Osteoblast (primary cell): Measurements from ENCODE around the gene BDKRB2. TPM values are rescaled to one million over a fixed set of nuclear protein-coding genes. Genes with fewer than 3 reads are reported as not detected.

ENCODE experiments used
- DNase-seq: peaks from one replicate; pipeline ENCODE4 v3.0.0; 2011; ENCODE audit warnings: low spot score, mixed read lengths; ENCODE audit not compliant: insufficient read length; ENCODE audit errors: missing footprints
- H2AFZ ChIP-seq: 2 replicates; pipeline ENCODE4 v1.6.0; 2011; ENCODE audit warnings: mild to moderate bottlenecking, low read length
- H3K27ac ChIP-seq: 2 replicates; pipeline ENCODE4 v1.5.1; 2011; ENCODE audit warnings: mild to moderate bottlenecking, low read depth, low read length, moderate library complexity
- H3K27me3 ChIP-seq: 2 replicates; pipeline ENCODE4 v1.6.0; 2012; ENCODE audit warnings: mild to moderate bottlenecking, control low read depth, inconsistent platforms, low read length, moderate library complexity; ENCODE audit not compliant: insufficient read depth
- H3K36me3 ChIP-seq: 2 replicates; pipeline ENCODE4 v1.5.1; 2011; ENCODE audit warnings: mild to moderate bottlenecking, low read length, control low read depth, moderate library complexity; ENCODE audit not compliant: insufficient read depth
- H3K4me1 ChIP-seq: 2 replicates; pipeline ENCODE4 v1.5.1; 2011; ENCODE audit warnings: mild to moderate bottlenecking, low read length, control low read depth, moderate library complexity; ENCODE audit not compliant: insufficient read depth
- H3K4me2 ChIP-seq: 2 replicates; pipeline ENCODE4 v1.6.0; 2011; ENCODE audit warnings: mild to moderate bottlenecking, low read length; ENCODE audit not compliant: insufficient read depth
- H3K4me3 ChIP-seq: fragments of 200-600 bp; sonication (generic); 3 replicates; pipeline ENCODE4 v1.5.1; 2012; ENCODE audit warnings: mild to moderate bottlenecking, low read length, inconsistent platforms; ENCODE audit not compliant: insufficient read depth
- H3K79me2 ChIP-seq: 2 replicates; pipeline ENCODE4 v1.6.0; 2012; ENCODE audit warnings: mild to moderate bottlenecking, low read length, control low read depth, inconsistent platforms; ENCODE audit not compliant: insufficient read depth
- H3K9me3 ChIP-seq: 2 replicates; pipeline ENCODE4 v1.5.1; 2011; ENCODE audit warnings: low read depth, low read length, control low read depth
- H4K20me1 ChIP-seq: 2 replicates; pipeline ENCODE4 v1.6.0; 2012; ENCODE audit warnings: mild to moderate bottlenecking, low read length, control low read depth; ENCODE audit not compliant: insufficient read depth
- total RNA-seq: library from RNA; depleted of rRNA; stranded (reverse); fragments of >200 nt; gene quantifications from 2 replicates; pipeline ENCODE4 v1.2.3, GENCODE V29; 2012
- TF ChIP-seq, protein P1 (sequence below): IDR thresholded peaks from 2 replicates; pipeline ENCODE4 v1.5.1; 2011; ENCODE audit warnings: mild to moderate bottlenecking, low read depth, low read length, moderate library complexity; ENCODE audit errors: extremely low read depth

Gene BDKRB2
- total RNA-seq, 1 donor: 7.6 TPM

DNA sequence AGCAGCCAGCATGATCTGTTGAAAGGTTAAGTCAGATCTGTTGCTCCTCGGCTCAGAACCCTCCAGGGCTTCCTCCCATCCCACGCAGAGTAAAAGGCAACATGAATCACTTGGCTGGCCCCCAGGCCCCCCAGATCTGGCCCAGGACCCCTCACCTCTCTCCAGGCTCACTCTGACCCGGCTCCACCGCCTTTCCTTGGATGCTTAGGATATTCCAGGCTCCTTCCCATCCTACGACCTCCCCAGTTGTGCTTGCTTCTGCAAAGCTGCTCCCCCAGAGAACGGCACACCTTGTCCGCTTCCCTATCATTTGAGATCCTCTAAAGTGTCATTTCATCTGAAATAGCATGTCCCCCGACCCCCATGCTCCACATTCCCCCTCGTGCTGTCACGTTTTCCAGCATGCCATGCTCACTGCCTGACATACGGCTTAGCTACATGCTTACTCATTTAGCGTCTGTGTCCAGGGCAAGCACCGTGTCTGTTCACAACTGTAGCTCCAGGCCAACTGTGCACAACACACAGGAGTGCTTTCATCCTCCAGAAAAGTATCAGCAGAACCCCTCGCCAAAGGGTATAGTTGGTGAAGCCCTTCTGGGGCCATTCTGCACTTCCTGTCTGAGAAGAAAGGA lies 33.6 kb upstream of the BDKRB2 start:
- H3K27ac ChIP-seq: no peak overlapping the region
- no peaks in the 10 kb centered on the region for H3K36me3 ChIP-seq
- no peaks in the 10 kb centered on the region for H3K27me3 ChIP-seq
- H3K4me2 ChIP-seq: no peak overlapping the region
- no peaks in the 10 kb centered on the region for H3K9me3 ChIP-seq
- H3K4me1 ChIP-seq: peaks cover 23% of the 10 kb centered on the region
- H4K20me1 ChIP-seq: no peaks in the 10 kb centered on the region
- no peak for DNase-seq
- TF ChIP-seq, protein P1, sequence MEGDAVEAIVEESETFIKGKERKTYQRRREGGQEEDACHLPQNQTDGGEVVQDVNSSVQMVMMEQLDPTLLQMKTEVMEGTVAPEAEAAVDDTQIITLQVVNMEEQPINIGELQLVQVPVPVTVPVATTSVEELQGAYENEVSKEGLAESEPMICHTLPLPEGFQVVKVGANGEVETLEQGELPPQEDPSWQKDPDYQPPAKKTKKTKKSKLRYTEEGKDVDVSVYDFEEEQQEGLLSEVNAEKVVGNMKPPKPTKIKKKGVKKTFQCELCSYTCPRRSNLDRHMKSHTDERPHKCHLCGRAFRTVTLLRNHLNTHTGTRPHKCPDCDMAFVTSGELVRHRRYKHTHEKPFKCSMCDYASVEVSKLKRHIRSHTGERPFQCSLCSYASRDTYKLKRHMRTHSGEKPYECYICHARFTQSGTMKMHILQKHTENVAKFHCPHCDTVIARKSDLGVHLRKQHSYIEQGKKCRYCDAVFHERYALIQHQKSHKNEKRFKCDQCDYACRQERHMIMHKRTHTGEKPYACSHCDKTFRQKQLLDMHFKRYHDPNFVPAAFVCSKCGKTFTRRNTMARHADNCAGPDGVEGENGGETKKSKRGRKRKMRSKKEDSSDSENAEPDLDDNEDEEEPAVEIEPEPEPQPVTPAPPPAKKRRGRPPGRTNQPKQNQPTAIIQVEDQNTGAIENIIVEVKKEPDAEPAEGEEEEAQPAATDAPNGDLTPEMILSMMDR: no peak
- H3K4me3 ChIP-seq: no peak overlapping the region
- no peaks in the 10 kb centered on the region for H3K79me2 ChIP-seq
- peak overlapping the region; percentile 31 for H2AFZ ChIP-seq

GRCh38 chr14:96173636-96174475 lies 30.8 kb upstream of the BDKRB2 start:
- H3K4me1 ChIP-seq: peaks cover 24% of the 10 kb centered on the region

GRCh38 chr14:96176275-96176674 lies 28.4 kb upstream of the BDKRB2 start:
- peak overlapping the region; percentile 82 for H3K27ac ChIP-seq
- peaks cover 24% of the 10 kb centered on the region for H3K4me1 ChIP-seq
- H4K20me1 ChIP-seq: no peaks in the 10 kb centered on the region
- H3K36me3 ChIP-seq: no peaks in the 10 kb centered on the region
- no peaks in the 10 kb centered on the region for H3K9me3 ChIP-seq
- no peak overlapping the region for H3K4me3 ChIP-seq
- TF ChIP-seq, protein P1: no peak
- peak; percentile 95 for DNase-seq
- H2AFZ ChIP-seq: no peak overlapping the region
- H3K4me2 ChIP-seq: peak overlapping the region; percentile 46
- no peaks in the 10 kb centered on the region for H3K79me2 ChIP-seq
- H3K27me3 ChIP-seq: no peaks in the 10 kb centered on the region

More at GRCh38 chr14:96173636-96174475, 30.8 kb upstream of the BDKRB2 start:
- no peak for DNase-seq
- Histone ChIP-seq H2AFZ (no peak overlapping the region), H4K20me1 (no peaks in the 10 kb centered on the region), H3K4me2 (no peak overlapping the region), H3K9me3 (no peaks in the 10 kb centered on the region), H3K36me3 (no peaks in the 10 kb centered on the region), H3K27ac (no peak overlapping the region), H3K79me2 (no peaks in the 10 kb centered on the region), H3K4me3 (no peak overlapping the region), H3K27me3 (no peaks in the 10 kb centered on the region)
- TF ChIP-seq, protein P1: no peak

- Histone ChIP-seq H3K9me3 (no peaks in the 10 kb centered on the region), H3K36me3 (no peaks in the 10 kb centered on the region), H3K27me3 (no peaks in the 10 kb centered on the region), H3K4me3 (no peak overlapping the region), H2AFZ (no peak overlapping the region), H4K20me1 (no peaks in the 10 kb centered on the region), H3K27ac (peak overlapping the region; percentile 82), H3K4me2 (peak overlapping the region; percentile 46), H3K79me2 (no peaks in the 10 kb centered on the region), H3K4me1 (peaks cover 24% of the 10 kb centered on the region)
- TF ChIP-seq, protein P1: no peak
- DNase-seq: peak; percentile 95
Observed at GRCh38 chr14:96176811-96177211, 27.8 kb upstream of the BDKRB2 start.
